Chondrocyte (in vitro differentiated cells): ENCODE results near the gene ZNF343. TPM values are rescaled to one million over a fixed set of nuclear protein-coding genes. Genes with fewer than 3 reads are reported as not detected.
A peak's percentile ranks its signal among the peaks of the same experiment; 100 is the strongest.
"Not testable (repeated sequence)": the region's sequence is repeated elsewhere in the genome, so short reads cannot be mapped to it uniquely, and the experiment has no call there.

Experiments used
- DNase-seq: peaks from one replicate; pipeline ENCODE4 v3.0.0; 2021; ENCODE audit warnings: mixed read lengths, low spot score
- H3K27ac Mint-ChIP-seq: one replicate; pipeline ENCODE4 v1.8.0; 2021; ENCODE audit warnings: mild to moderate bottlenecking, moderate library complexity, mixed read lengths; ENCODE audit not compliant: unreplicated experiment
- H3K27me3 Mint-ChIP-seq: 2 replicates; pipeline ENCODE4 v1.8.0; 2021; ENCODE audit warnings: low read depth, mixed read lengths
- H3K36me3 Mint-ChIP-seq: 2 replicates; pipeline ENCODE4 v1.8.0; 2021; ENCODE audit warnings: low read depth, mixed read lengths
- H3K4me1 Mint-ChIP-seq: 2 replicates; pipeline ENCODE4 v1.8.0; 2021; ENCODE audit warnings: low read depth, mild to moderate bottlenecking, mixed read lengths
- H3K4me3 Mint-ChIP-seq: one replicate; pipeline ENCODE4 v1.8.0; 2021; ENCODE audit warnings: mild to moderate bottlenecking, moderate library complexity, mixed read lengths; ENCODE audit not compliant: unreplicated experiment
- H3K9me3 Mint-ChIP-seq: 2 replicates; pipeline ENCODE4 v1.8.0; 2021; ENCODE audit warnings: low read depth, mixed read lengths
- total RNA-seq: library from RNA; stranded (reverse); gene quantifications from 3 replicates; pipeline ENCODE4 v1.2.1, GENCODE V29; 2021
- TF ChIP-seq, protein P1 (sequence below): fragments of 200-600 bp; sonication (generic); IDR thresholded peaks from 2 replicates; pipeline ENCODE4 v1.5.0; 2021; ENCODE audit warnings: antibody characterized with exemption, mild to moderate bottlenecking, moderate library complexity

Gene ZNF343
- total RNA-seq, 1 donor from 2014 or later, result 11.5 TPM

DNA sequence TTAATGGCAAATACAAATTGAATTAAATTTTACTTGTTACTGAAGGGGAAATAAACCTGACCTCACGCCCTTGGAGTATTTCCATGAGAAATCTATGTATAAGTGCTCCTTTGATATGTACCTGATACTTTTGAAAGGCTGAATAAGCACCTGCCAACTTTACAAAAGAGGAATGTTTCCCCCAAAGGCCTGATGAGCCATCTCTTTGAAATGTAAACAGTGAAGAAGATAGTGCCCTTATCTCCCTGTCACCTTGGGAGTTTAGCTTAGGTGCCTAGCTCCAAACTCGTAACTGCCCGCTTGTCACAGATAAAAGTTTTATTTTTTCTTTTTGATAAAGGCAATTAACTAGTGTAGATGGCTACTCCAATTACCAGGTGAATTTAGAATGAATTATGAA, 1.1 kb upstream of the ZNF343 start:
- TF ChIP-seq, protein P1, sequence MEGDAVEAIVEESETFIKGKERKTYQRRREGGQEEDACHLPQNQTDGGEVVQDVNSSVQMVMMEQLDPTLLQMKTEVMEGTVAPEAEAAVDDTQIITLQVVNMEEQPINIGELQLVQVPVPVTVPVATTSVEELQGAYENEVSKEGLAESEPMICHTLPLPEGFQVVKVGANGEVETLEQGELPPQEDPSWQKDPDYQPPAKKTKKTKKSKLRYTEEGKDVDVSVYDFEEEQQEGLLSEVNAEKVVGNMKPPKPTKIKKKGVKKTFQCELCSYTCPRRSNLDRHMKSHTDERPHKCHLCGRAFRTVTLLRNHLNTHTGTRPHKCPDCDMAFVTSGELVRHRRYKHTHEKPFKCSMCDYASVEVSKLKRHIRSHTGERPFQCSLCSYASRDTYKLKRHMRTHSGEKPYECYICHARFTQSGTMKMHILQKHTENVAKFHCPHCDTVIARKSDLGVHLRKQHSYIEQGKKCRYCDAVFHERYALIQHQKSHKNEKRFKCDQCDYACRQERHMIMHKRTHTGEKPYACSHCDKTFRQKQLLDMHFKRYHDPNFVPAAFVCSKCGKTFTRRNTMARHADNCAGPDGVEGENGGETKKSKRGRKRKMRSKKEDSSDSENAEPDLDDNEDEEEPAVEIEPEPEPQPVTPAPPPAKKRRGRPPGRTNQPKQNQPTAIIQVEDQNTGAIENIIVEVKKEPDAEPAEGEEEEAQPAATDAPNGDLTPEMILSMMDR, result no peak
- no peak for DNase-seq
- H3K9me3 Mint-ChIP-seq, result no peaks in the 10 kb centered on the region
- peaks cover 13% of the 10 kb centered on the region for H3K4me1 Mint-ChIP-seq
- H3K36me3 Mint-ChIP-seq, result peaks cover 2% of the 10 kb centered on the region
- H3K27me3 Mint-ChIP-seq, result peaks cover 2% of the 10 kb centered on the region
- H3K27ac Mint-ChIP-seq, result no peak overlapping the region
- H3K4me3 Mint-ChIP-seq, result no peak overlapping the region

DNA sequence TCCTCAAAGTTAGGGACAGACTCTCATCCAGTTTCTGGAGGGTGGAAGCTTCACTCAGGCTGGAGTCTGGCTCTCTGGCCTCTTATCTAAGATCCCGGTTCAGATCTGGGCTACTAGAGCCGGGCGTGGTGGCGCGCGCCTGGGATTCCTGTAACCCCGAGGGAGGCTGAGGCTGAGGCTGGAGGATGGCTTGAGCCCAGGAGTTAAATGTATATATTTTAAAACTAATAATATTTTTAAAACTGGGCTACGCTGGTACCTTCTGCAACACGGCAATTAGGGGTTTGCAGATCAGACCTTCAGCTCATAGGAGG, 710 bp upstream of the ZNF343 start:
- H3K4me3 Mint-ChIP-seq, result peak overlapping the region; percentile 100
- TF ChIP-seq, protein P1, result no peak
- H3K27me3 Mint-ChIP-seq, result peaks cover 2% of the 10 kb centered on the region
- H3K27ac Mint-ChIP-seq, result peak overlapping the region; percentile 98
- no peaks in the 10 kb centered on the region for H3K9me3 Mint-ChIP-seq
- H3K4me1 Mint-ChIP-seq, result peaks cover 13% of the 10 kb centered on the region
- no peak for DNase-seq
- H3K36me3 Mint-ChIP-seq, result peaks cover 2% of the 10 kb centered on the region

DNA sequence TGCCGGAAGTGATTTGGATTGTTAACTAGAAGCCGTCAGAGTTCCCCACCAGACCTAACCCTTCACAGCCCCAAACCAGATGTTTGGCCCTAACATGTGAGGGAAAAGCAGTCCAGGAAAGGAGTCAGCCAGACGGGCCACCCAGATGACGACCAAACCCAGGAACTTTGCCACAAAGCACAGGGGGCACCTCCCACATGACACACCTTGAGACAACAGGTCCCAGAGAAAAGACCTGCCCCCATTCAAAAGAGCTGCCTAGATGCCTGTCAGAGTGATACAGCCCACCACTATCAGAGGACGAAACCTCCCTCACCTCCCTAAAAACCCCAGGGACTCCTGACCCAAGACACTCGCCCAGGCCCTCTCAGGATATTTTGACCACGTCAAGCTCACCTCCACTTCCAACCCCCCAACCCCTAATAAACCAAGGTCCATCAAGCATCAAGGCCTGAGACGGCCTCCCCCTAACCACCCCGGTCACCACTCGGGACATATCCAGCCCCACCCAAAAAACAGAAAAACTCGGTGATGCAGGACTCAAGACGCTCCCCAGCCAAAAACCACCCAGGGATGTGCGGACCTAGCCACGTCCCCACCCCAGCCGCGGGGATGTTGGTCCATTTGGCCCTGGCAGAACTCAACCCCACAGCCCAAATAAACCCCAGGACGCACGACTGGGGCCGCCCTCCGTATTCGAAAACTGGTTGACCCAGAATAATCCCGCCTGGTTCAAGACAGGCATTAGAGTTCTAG, 662 bp downstream of the ZNF343 start:
- Mint-ChIP-seq H3K4me3 (peak overlapping the region; percentile 100), H3K27me3 (peaks cover 2% of the 10 kb centered on the region), H3K4me1 (peaks cover 13% of the 10 kb centered on the region), H3K36me3 (peaks cover 2% of the 10 kb centered on the region), H3K9me3 (peaks cover 2% of the 10 kb centered on the region), H3K27ac (peak overlapping the region; percentile 98)
- DNase-seq, result no peak
- TF ChIP-seq, protein P1, result no peak

DNA sequence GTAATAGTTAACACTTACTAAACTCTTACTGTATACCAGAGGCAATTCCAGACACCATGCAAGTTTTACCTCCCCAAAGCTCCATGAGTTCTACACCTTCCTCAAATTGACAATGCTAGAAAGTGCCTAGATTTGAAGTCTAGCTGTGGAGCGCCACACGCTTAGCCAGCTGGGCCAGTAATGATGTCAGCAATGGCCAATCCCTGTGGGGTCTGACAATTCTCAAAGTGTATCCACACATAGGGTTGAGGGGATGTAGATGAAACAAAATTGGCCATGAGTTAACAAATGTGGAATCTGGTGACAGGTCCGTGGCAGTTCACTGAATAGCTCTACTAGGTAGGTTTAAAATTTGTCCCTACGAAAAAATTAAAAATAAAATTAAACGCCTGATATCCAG, 1.3 kb downstream of the ZNF343 start:
- Mint-ChIP-seq H3K27me3 (peaks cover 2% of the 10 kb centered on the region), H3K9me3 (peaks cover 5% of the 10 kb centered on the region), H3K4me3 (peak overlapping the region; percentile 100), H3K4me1 (peaks cover 13% of the 10 kb centered on the region), H3K27ac (no peak overlapping the region), H3K36me3 (peaks cover 2% of the 10 kb centered on the region)
- TF ChIP-seq, protein P1, result no peak
- DNase-seq, result no peak

DNA sequence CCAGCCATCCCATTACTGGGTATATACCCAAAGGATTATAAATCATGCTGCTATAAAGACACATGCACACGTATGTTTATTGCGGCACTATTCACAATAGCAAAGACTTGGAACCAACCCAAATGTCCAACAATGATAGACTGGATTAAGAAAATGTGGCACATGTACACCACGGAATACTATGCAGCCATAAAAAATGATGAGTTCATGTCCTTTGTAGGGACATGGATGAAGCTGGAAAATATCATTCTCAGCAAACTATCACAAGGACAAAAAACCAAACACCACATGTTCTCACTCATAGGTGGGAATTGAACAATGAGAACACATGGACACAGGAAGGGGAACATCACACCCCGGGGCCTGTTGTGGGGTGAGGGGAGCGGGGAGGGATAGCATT, 2.3 kb downstream of the ZNF343 start:
- not testable (repeated sequence) for H3K4me3 Mint-ChIP-seq, H3K27me3 Mint-ChIP-seq, H3K36me3 Mint-ChIP-seq, H3K27ac Mint-ChIP-seq, H3K9me3 Mint-ChIP-seq, DNase-seq
- H3K4me1 Mint-ChIP-seq, result peaks cover 13% of the 10 kb centered on the region

DNA sequence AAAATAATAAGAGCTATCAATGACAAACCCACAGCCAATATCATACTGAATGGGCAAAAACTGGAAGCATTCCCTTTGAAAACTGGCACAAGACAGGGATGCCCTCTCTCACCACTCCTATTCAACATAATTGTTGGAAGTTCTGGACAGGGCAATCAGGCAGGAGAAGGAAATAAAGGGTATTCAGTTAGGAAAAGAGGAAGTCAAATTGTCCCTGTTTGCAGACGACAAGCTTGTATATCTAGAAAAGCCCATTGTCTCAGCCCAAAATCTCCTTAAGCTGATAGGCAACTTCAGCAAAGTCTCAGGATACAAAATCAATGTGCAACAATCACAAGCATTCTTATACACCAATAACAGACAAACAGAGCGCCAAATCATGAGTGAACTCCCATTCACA, 3.9 kb downstream of the ZNF343 start:
- not testable (repeated sequence) for H3K9me3 Mint-ChIP-seq, DNase-seq, H3K27me3 Mint-ChIP-seq, H3K36me3 Mint-ChIP-seq, H3K27ac Mint-ChIP-seq, H3K4me3 Mint-ChIP-seq
- peaks cover 13% of the 10 kb centered on the region for H3K4me1 Mint-ChIP-seq

DNA sequence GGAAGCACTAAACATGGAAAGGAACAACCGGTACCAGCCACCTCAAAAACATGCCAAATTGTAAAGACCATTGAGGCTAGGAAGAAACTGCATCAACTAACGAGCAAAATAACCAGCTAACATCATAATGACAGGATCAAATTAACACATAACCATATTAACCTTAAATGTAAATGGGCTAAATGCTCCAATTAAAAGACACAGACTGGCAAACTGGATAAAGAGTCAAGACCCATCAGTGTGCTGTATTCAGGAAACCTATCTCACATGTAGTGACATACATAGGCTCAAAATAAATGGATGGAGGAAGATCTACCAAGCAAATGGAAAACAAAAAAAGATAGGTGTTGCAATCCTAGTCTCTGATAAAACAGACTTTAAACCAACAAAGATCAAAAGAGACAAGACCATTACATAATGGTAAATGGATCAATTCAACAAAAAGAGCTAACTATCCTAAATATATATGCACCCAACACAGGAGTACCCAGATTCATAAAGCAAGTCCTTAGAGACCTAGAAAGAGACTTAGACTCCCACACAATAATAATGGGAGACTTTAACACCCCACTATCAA, 5.8 kb downstream of the ZNF343 start:
- H3K9me3 Mint-ChIP-seq, H3K27me3 Mint-ChIP-seq, H3K4me1 Mint-ChIP-seq, DNase-seq, H3K4me3 Mint-ChIP-seq, H3K27ac Mint-ChIP-seq: not testable (repeated sequence)
- peaks cover 17% of the 10 kb centered on the region for H3K36me3 Mint-ChIP-seq
